WTC11 (cell line): ENCODE measurements around the gene MLPH.

Experiments used
- CTCF ChIP-seq: fragments of 200-600 bp; IDR thresholded peaks from 2 replicates; pipeline ENCODE4 v1.8.0; 2022; ENCODE audit warnings: antibody characterized with exemption
- ERG ChIP-seq: fragments of 250-450 bp; sonication (Bioruptor Pico); IDR thresholded peaks from 2 replicates; pipeline ENCODE4 v1.8.0; 2021; ENCODE audit warnings: mild to moderate bottlenecking
- RORB ChIP-seq: fragments of 250-450 bp; sonication (Bioruptor Pico); IDR thresholded peaks from 2 replicates; pipeline ENCODE4 v1.9.0; 2021; ENCODE audit warnings: mild to moderate bottlenecking
- ZNF232 ChIP-seq: sonication (generic); formaldehyde crosslinking; IDR thresholded peaks from 2 replicates; pipeline ENCODE4 v1.8.0; 2022; ENCODE audit warnings: mild to moderate bottlenecking, missing genetic modification reagents

GRCh38 chr2:237471438-237472186 is 15.4 kb upstream of the MLPH start:
- no peak for TF ChIP-seq ERG (CRISPR knock-in tag)
- TF ChIP-seq RORB (CRISPR knock-in tag) = no peak
- no peak for TF ChIP-seq ZNF232 (CRISPR knock-in tag)
- TF ChIP-seq CTCF = peak; percentile 34; the same call in 1 of the 2 replicates
